Neutrophil (primary cell): Measurements from ENCODE around the gene SUSD3.

ENCODE experiments used
- H3K27ac ChIP-seq: fragments of 200-600 bp; sonication (generic); 2 replicates; pipeline ENCODE4 v1.5.1; 2016; ENCODE audit warnings: mild to moderate bottlenecking, moderate library complexity
- H3K27me3 ChIP-seq: fragments of 200-600 bp; sonication (generic); 2 replicates; pipeline ENCODE4 v1.6.0; 2016; ENCODE audit warnings: mild to moderate bottlenecking
- H3K36me3 ChIP-seq: fragments of 200-600 bp; sonication (generic); 2 replicates; pipeline ENCODE4 v1.5.1; 2017
- H3K4me1 ChIP-seq, 2 experiments: fragments of 200-600 bp in 1 of 2; sonication (generic) in 1 of 2; 1 replicate in 1 of 2; 2 replicates in 1 of 2; pipeline versions ENCODE4 v1.5.1 to v1.6.1; 2013 to 2016; ENCODE audit warnings: low read depth in 1 of 2, low read length in 1 of 2, mild to moderate bottlenecking in 1 of 2, moderate library complexity in 1 of 2; ENCODE audit not compliant: control insufficient read depth in 1 of 2, insufficient read depth in 1 of 2
- H3K4me3 ChIP-seq, 2 experiments: fragments of 200-600 bp in 1 of 2; sonication (generic) in 1 of 2; 1 replicate in 1 of 2; 2 replicates in 1 of 2; pipeline ENCODE4 v1.5.1; 2013 to 2016; ENCODE audit warnings: low read depth in 1 of 2, low read length in 1 of 2, mild to moderate bottlenecking in 1 of 2, moderate library complexity in 1 of 2
- H3K9me3 ChIP-seq: fragments of 200-600 bp; sonication (generic); 2 replicates; pipeline ENCODE4 v1.5.1; 2016
- CTCF ChIP-seq: fragments of 200-600 bp; sonication (generic); IDR thresholded peaks from 2 replicates; pipeline ENCODE4 v1.5.1; 2016; ENCODE audit warnings: antibody characterized with exemption

SUSD3 gene

DNA sequence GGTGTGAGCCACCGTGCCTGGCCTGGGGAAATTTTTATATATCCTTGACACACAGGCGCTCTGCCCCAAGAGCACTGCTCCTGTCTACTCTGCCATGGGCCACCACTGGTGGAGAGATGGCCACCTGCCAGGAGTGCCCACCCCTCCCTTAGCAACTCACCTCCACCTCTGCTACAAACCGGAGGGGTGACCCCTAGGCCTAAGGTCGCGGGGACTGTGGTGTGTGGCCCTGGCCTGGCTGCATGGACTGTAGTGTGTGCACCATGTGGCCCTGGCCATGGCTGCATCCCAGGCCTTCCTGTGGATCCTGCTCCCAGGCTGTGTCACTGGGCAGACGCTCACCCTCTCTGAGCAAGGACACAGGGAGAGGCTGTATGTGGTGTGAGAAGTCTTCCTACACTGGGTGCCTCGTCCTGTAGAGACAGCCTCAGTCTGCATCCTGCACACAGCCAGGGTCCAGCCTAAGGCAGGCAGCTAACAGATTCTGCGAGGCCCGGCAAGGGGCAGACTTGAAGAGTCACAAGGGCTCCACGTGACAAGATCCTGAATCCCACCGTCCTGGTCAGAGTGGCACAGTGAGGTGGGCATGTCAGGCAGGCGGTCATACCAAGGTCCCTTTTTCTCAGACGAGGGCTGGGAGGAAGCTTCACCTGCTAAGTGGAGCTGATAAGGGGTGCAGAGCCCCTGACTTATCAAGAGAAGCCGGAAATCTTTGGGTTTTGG lies 65.2 kb downstream of the SUSD3 start:
- no peak for TF ChIP-seq CTCF
- Histone ChIP-seq H3K4me1 (peaks cover 79 to 89% of the 10 kb centered on the region in 2 experiments), H3K4me3 (no peak overlapping the region), H3K27me3 (no peaks in the 10 kb centered on the region), H3K9me3 (no peaks in the 10 kb centered on the region), H3K36me3 (peaks cover 83% of the 10 kb centered on the region), H3K27ac (peak overlapping the region; percentile 100)

- Histone ChIP-seq H3K4me1 (peaks cover 79 to 89% of the 10 kb centered on the region in 2 experiments), H3K36me3 (peaks cover 93% of the 10 kb centered on the region), H3K4me3 (no peak overlapping the region), H3K9me3 (no peaks in the 10 kb centered on the region), H3K27ac (peak overlapping the region; percentile 100), H3K27me3 (no peaks in the 10 kb centered on the region)
- no peak for TF ChIP-seq CTCF
Measured at GRCh38 chr9:93124793-93125192, 66.3 kb downstream of the SUSD3 start.

- TF ChIP-seq CTCF, result no peak
- H3K9me3 ChIP-seq, result no peaks in the 10 kb centered on the region
- peak overlapping the region; percentile 100 for H3K27ac ChIP-seq
- peaks cover 79 to 89% of the 10 kb centered on the region in 2 experiments for H3K4me1 ChIP-seq
- H3K27me3 ChIP-seq, result no peaks in the 10 kb centered on the region
- H3K36me3 ChIP-seq, result peaks cover 100% of the 10 kb centered on the region
- no peak overlapping the region for H3K4me3 ChIP-seq
Measured at GRCh38 chr9:93125331-93125894, 66.9 kb downstream of the SUSD3 start.

GRCh38 chr9:93126151-93126781 lies 67.8 kb downstream of the SUSD3 start:
- Histone ChIP-seq H3K27ac (peak overlapping the region; percentile 100), H3K27me3 (no peaks in the 10 kb centered on the region), H3K36me3 (peaks cover 100% of the 10 kb centered on the region), H3K4me3 (peak overlapping the region; percentile 43 to 94), H3K9me3 (no peaks in the 10 kb centered on the region), H3K4me1 (peaks cover 79 to 89% of the 10 kb centered on the region in 2 experiments)
- TF ChIP-seq CTCF, result no peak

GRCh38 chr9:93126825-93127368 lies 68.4 kb downstream of the SUSD3 start:
- no peaks in the 10 kb centered on the region for H3K27me3 ChIP-seq
- TF ChIP-seq CTCF, result no peak
- H3K9me3 ChIP-seq, result no peaks in the 10 kb centered on the region
- H3K36me3 ChIP-seq, result peaks cover 100% of the 10 kb centered on the region
- H3K4me1 ChIP-seq, result peaks cover 79 to 89% of the 10 kb centered on the region in 2 experiments
- H3K4me3 ChIP-seq, result peak overlapping the region; percentile 43 to 94
- H3K27ac ChIP-seq, result peak overlapping the region; percentile 100
